Retina (tissue), 1 donor: ENCODE data around the gene PMEL.
"Not testable (repeated sequence)": the region's sequence is repeated elsewhere in the genome, so short reads cannot be mapped to it uniquely, and the experiment has no call there.

Source experiments
- DNase-seq: peaks from one replicate; pipeline ENCODE4 v3.0.0-alpha.2; 2016

Gene PMEL

DNA sequence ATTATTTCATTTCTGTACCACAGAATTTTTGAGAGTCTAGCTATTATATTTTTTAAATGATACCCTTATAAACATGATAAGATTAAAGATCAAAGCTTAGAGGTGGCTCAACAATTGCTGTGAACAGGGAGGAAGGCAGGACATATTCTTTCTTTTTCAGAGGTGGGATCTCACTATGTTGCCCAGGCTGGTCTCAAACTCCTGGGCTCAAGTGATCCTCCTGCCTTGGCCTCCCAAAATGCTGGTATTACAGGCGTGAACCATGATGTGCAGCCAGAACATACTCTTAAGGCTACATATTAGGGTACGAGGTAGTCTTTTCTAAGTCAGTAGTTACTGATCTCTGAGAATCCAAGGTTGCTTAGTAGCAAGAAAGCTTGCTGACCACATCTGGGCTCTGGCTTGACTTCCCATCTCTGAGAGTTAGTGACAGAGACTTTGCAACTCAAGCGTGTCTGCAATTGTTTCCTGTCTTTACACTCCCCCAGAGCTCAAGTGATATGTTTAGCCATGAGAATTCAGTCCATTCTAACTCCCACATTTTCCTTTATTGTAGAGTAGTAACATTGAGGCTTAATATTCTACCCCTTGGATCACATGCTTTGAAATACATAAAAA is 16.6 kb upstream of the PMEL start:
- DNase-seq: no peak

DNA sequence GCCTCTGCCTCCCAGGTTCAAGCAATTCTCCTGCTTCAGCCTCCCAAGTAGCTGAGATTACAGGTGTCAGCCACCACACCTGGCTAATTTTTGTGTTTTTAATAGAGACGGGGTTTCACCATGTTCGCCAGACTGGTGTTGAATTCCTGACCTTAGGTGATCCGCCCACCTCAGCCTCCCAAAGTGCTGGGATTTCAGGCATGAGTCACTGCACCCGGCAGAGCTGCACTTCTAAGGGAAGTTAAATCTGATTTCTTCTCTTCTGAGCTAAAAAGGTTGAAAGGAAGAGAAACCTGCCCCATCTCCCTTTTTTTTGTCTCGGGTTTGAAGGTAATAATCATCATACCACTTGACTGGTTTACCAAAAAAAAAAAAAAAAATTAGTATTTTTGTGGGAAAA is 16.0 kb upstream of the PMEL start:
- DNase-seq: not testable (repeated sequence)

DNA sequence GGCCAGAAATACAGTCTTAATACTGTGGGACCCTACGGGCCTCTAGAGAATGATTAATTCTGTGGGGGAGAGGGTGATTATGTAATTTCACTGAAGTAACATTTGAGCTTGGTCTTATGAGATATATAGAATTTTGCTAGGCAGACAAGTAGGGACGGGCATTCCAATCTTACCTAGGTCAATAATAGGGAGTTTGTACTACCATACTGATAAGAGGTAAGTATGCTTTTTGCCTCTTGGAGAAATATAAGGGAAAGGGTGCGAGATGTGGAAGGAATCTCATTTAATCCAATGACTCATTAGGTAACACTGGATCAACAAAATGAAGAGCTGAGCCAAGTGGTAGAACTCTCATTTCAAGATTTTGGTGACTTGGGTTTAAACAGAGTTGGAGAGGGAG is 13.2 kb upstream of the PMEL start:
- no peak for DNase-seq

DNA sequence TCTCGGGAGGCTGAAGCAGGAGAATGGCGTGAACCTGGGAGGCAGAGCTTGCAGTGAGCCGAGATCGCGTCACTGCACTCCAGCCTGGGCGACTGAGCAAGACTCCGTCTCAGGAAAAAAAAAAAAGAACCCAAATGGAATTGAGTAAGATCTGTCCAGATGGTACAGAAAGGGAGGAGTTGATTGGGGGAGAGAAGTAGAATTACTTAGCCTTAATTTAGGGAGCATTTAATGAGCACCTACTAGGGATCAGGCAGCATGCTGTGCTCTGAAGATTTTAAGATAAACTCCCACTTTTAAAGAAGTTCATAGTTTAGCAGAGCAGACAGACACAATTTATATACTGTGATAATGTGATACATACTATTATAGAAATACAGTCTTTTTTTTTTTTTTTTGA is 12.6 kb upstream of the PMEL start:
- DNase-seq: no peak

DNA sequence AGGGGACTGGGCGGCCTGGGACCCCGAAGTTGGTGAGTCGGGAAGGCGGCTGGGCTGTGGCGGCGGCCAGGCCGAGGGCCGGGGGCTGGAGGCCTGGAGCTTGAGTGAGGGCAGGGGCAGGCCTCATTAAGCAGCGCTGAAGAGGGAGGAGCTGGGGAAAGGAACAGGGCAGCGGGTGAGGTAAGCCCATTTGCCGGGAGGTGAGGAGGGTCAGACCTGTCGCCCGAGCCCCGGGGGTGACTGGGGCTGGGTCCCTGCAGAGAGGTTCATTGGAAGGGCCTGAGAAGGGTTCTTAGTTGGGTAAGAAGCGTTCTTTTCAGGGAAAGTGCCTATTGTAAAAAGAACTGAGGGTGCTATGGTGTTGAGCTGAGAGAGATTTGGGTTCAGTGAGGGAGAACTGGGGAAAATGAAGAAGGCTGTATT is 8.5 kb upstream of the PMEL start:
- DNase-seq: no peak

DNA sequence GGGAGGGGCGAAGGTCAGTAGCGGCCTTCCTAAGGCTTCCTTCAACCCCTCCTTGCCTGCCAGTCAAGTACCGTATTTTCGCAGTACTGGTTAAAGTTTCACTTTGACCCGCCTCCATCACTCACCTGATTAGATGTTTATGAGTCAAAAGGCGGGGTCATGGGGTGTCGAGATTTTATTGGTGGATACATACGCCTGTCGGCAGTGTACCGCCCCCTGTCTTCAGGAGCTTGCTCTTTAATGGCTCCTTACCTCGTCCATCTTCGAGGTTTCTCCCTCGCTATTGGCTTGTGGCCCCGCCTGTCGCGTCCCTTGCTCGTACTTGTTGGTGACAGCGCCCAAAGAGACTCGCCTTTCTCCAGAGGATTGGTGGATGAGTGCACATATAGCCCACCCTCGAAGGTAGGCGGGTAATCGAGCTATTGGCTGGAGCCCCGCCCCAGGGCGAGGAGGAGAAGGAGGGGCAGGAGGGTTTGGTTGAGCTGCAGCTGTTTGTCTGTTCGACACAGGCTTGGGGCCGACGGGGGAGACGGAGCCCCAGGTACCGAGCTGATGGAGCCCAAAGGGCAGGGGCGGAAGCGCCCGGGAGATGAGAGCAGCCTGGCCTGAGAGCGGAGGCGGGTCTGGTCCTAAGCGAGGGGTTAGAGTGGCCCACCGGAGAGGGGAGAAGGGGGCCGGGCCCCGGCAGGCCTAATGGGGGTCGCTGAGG is 7.9 kb upstream of the PMEL start, which contains the start of gene RAB5B:
TSS of gene RAB5B (plus strand) at position 480 of the 709 bp plus-strand sequence. CDS start 12,883 bp downstream, outside the sequence.
- DNase-seq: peak; percentile 96

DNA sequence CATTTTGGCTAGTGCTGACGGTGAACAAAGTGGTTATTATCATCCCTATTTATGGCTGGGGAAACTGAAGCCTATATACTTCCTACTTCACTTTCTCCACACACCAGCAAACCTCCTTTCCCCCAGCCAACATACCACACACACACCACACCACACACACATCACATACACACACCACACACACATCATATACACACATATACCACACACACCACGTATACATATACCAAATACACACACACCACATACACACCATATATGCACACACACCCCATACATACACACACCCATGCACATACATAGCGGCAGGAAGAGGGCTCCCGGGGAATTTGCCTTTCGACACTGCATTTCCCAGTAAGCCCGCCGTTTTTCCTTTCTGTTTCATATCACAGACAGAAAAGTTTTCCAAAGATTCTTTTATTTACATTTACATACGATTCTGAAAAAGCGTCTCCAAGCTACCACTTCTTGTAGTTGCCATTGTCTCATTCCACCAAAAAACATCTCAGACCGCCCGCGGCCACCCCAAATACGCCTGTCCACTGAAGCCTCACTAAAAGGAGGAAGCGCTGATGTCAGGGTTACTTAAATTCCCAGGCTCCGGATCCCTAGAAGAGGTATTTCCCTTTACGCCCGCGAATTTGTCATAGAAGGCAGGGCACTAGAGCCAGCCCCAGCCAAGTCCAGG is 7.2 kb upstream of the PMEL start:
- DNase-seq: no peak

DNA sequence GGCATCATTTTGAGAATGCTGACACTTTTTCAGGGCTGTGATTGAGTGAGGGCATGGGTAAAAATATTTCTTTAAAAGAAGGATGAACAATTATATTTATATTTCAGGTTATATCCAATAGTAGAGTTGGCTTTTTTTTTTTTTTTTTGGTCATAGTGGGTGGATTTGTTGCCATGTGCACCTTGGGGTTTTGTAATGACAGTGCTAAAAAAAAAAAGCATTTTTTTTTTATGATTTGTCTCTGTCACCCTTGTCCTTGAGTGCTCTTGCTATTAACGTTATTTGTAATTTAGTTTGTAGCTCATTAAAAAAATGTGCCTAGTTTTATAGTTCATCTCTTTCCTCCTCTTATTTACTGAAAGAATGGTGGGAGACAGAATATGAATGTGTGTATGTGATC is 6.6 kb upstream of the PMEL start:
- no peak for DNase-seq

DNA sequence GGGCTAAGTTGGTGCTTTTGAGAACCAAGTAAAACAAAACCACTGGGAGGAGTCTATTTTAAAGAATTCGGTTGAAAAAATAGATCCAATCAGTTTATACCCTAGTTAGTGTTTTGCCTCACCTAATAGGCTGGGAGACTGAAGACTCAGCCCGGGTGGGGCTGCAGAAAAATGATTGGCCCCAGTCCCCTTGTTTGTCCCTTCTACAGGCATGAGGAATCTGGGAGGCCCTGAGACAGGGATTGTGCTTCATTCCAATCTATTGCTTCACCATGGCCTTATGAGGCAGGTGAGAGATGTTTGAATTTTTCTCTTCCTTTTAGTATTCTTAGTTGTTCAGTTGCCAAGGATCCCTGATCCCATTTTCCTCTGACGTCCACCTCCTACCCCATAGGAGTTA is 6.2 kb upstream of the PMEL start:
- no peak for DNase-seq

DNA sequence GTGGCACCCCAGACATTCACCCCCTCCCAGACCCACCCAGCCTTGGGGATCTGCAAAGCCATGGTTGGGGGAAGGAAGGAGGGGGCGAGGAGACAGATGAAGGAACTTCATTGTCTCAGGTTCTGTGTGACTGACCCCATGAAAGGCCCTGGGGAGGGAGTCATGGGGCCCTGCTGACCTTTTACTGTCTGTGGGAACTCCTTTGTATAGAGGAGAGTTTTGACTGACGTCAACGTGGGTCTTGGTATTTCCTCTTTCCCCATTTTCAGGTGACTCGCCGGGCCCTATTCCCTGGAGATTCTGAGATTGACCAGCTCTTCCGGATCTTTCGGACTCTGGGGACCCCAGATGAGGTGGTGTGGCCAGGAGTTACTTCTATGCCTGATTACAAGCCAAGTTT is 4.9 kb upstream of the PMEL start:
- DNase-seq: no peak

DNA sequence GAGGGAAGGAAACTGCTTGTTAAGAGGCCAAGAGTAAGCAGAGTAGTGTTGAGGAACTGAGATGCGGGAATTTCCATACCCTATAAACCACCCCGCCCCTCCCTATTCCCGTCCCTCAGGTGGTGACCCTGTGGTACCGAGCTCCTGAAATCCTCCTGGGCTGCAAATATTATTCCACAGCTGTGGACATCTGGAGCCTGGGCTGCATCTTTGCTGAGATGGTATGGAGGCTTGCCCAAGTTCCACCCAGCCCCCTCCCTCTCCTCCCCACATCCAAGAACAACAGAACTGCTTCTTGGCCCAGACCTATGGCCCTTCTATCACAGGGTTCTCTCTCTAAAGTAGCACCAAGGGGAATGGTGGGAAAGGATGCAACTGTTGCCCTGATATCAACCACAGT is 3.5 kb upstream of the PMEL start:
- no peak for DNase-seq

DNA sequence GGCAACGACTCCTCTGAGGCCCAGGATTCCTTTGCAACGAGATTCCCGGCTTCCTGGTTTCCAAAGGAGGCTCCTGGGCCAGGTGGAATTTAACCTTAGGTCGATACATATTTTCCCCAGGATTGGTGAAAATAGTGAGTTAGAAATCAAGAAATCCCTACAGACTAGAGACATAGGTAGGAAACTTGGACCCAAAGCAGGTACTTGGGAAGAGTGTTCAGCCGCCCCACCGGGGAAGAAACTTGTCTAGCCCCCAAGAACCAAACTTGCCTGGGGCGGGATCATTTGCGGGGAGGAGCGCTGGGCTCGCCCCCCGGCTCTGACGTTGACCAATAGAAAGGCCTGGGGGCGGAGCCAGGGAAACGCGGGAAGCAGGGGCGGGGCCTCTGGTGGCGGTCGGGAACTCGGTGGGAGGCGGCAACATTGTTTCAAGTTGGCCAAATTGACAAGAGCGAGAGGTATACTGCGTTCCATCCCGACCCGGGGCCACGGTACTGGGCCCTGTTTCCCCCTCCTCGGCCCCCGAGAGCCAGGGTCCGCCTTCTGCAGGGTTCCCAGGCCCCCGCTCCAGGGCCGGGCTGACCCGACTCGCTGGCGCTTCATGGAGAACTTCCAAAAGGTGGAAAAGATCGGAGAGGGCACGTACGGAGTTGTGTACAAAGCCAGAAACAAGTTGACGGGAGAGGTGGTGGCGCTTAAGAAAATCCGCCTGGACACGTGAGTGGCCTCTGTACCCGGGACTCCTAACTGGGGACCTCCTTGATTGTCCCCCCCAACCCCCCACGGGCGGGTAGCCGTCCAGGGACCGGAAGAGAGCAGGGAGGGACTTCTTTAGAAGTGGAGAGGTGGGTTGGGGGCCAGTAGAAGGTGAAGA is 803 bp upstream of the PMEL start, which contains the start of gene CDK2:
TSS of gene CDK2 (plus strand) at position 423 of the 874 bp plus-strand sequence. CDS start at position 602, 179 bp downstream.
- DNase-seq: peak; percentile 91

DNA sequence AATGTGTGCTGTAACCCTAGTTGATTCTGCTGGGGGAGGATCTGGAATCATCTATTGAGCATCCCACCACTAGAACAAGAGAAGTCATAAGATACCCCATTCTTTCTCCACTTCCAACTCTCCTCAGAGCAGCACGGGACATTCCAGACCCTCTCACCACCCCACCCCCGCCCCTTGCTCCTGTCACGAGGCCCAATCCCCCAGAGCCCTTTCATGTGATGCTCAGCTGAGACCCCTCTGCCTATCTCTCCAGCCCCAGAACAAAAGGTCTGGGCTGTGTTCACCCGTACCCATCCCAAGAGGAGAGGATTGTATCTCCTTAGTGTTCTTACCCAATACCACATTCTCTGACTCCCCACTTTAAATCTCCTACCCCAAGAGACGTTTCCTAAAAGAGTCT is 602 bp downstream of the PMEL start:
- no peak for DNase-seq

DNA sequence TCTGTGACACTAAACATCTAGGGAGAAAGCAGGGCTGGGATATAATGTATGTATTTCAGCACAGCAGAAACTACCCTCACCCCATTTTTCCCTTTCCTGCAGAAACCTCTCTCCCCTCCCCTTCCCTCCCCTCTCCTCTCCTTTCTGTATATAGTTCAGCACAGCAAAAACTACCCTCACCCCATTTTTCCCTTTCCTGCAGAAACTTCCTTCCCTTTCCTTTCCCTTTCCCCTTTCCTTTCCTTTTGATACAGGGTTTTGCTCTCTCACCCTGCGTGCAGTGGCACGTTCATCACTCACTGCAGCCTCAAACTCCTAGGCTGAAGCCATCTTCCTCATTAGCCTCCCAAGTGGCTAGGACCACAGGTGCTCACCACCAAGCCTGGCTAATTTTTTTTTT is 2.1 kb downstream of the PMEL start:
- no peak for DNase-seq

DNA sequence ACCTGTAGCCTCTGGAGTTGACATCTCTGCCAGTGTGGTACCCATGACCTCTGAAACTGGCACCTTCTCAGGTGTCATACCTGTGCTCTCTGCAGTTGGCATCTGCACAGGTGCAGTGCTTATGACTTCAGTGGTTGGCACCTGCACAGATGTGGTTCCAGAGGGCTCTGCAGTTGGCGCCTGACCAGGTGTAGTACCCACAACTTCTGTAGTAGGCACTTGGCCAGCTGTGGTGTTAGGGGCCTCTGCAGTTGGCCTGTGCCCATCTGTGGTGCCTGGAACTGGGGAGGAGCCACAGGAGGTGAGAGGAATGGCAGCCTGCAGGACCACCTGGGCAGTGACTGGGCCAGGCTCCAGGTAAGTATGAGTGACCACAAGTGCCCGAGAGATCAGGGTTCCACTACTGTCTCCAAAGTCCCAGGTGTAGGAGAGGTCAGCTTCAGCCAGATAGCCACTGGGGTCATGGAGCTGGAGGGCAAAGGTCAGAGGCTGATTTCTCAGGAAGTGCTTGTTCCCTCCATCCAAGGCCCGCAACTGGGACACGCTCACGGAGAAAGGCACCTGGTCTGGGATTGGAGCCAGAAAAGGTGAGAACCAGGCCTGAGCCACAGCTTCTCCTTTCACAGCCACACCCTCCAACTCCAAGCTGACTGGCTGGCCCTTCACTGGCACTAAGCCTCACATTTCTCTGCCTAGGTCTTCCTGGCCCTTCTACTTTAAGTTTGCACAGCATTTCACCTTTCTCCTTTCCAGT is 8.6 kb downstream of the PMEL start:
- DNase-seq: no peak

DNA sequence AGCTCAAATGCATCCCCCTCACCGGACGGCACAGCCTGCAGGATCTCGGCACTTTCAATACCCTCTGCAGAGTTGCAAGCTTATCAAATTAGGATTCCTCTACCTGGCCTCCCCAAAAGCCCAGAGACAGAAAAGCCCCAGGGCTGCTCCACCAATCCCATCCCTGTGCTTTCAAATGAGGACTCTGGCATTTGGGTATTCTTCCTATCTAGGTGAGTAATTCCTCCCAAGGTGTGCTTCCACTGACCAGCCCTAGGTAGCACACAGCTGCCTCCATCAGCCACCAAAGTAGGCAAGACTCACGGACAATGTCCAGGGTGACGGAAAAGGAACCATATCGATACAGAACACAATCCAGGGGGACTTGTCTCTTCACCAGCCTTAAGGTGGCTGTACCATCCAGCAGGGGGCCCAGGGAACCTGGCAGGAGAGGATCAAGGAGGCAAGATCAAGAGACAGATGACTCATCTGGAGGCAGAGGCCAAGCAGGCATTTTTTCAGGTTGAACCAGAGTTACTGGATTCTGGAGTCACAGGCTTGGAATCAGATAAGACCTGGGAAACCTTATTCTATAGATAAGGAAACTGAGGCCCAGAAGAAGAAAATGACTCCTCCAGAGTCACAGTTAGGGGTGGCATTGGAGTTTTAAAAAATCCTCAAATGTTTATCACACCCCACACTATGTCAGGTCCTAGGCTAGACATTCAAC is 9.9 kb downstream of the PMEL start:
- DNase-seq: no peak

DNA sequence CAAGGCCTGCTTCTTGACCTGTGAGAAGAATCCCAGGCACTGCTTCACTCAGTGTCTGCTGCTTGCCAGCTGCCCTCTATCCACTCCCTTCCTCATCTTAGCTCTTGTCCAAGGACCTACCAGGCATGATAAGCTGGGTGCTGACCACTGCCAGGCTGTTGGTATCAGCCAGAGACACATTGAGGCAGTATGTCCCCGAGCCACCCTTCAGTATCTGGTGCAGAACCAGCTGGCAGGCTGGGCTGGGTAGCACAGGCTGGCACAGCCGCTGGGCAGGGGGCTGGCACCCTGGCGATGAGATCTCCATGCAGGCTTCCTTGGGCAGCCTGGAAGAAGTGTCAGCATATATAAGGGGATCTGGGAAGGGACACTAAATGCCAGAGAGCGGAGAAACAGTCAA is 10.5 kb downstream of the PMEL start:
- DNase-seq: no peak

DNA sequence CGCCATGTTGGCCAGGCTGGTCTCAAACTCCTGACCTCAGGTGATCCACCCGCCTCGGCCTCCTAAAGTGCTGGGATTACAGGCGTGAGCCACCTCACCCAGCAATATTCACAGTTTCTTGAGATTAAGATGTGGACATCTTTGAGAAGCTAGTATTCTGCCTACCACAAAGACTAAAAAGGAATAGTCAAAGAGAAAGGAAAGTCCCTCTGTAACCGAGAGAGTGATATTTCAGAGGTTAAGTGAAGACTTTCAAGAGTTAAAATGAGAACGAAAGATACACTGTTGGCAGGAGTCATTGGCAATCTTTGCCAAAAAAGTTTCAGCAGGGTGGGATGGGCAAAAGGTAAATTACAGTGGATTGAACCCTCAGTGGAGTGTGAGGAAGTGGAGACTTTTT is 19.3 kb downstream of the PMEL start:
- no peak for DNase-seq

DNA sequence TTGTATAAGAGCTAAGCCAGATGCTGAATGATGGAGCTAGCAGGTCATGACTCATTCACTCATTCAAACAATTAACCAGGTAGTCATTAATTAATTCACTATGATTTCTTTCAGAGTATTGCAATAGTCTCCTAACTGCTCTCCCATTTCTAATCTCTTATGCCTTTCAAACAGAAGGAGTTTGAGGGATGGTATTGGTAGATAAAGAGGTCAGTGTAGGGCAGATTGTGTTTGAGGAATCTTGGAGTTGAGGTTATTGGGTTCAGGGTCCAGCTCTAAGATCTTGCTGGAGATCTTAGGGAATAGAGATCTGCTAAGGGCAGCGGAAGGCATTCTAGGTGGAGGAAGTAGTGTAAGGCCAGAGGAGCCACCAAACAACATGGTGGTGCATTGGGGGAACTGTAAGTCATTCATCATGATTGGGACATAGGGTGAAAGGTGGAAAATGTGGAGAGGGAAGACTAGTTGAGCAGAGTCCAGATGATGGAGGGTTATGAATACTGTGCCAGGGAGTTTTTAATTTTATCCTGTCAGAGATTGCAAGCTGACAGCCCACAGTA is 23.2 kb downstream of the PMEL start:
- no peak for DNase-seq

DNA sequence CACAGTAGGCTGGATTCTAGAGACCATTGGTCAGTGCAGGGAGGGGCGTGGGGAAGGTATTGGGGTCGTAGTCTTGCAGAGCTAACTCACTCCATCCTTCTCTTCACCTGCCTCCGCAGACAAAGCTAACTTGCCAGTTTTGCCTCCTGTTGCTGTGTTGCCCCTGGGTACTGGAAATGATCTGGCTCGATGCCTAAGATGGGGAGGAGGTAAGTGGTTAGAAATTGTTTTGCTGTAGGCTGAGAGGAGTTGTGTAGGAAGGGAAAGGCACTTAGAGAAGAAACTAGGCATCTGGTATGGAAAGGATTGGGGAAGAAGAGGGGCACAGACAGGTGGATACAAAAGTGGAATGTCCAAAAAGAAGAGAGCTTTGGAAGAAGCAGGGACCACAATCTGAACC is 23.8 kb downstream of the PMEL start:
- no peak for DNase-seq

DNA sequence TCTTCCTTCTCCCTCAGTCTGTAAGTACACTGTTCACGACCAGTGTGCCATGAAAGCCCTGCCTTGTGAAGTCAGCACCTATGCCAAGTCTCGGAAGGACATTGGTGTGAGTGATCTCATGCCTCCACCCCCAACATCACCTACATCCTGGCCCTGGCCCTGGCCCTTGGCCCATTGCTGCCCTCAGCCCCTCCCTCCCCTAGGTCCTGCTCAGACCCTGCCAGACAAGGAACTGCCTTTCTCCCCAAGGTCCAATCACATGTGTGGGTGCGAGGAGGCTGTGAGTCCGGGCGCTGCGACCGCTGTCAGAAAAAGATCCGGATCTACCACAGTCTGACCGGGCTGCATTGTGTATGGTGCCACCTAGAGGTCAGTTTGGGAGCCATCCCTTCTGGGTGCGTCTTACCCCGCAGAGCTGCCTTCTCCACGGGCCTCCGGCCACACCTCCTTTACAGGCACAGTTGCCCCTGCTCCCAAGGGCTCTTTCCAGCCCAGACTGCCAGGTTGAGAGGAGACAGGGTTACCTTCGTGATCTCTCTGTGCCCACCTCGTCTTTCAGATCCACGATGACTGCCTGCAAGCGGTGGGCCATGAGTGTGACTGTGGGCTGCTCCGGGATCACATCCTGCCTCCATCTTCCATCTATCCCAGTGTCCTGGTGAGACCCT is 25.6 kb downstream of the PMEL start:
- DNase-seq: peak; percentile 92
